IPS-20b (cell line): ENCODE results near the gene ALPK3.
"Not testable (repeated sequence)": the region's sequence is repeated elsewhere in the genome, so short reads cannot be mapped to it uniquely, and the experiment has no call there.

Experiments
- H3K27ac ChIP-seq: one replicate; pipeline ENCODE4 v1.5.1; 2013; ENCODE audit warnings: low read length
- H3K27me3 ChIP-seq: 2 replicates; pipeline ENCODE4 v1.6.1; 2013; ENCODE audit warnings: mild to moderate bottlenecking, low read length, inconsistent platforms; ENCODE audit not compliant: insufficient read depth
- H3K36me3 ChIP-seq: 2 replicates; pipeline ENCODE4 v1.6.1; 2013; ENCODE audit warnings: low read depth, mild to moderate bottlenecking, inconsistent platforms, low read length, moderate library complexity; ENCODE audit not compliant: insufficient read depth
- H3K4me1 ChIP-seq: 2 replicates; pipeline ENCODE4 v1.6.1; 2013; ENCODE audit warnings: mild to moderate bottlenecking, control low read depth, inconsistent platforms, low read length, moderate library complexity; ENCODE audit not compliant: insufficient read depth
- H3K4me3 ChIP-seq: 2 replicates; pipeline ENCODE4 v1.5.1; 2013; ENCODE audit warnings: mild to moderate bottlenecking, low read length, inconsistent platforms
- H3K9ac ChIP-seq: 2 replicates; pipeline ENCODE4 v1.6.1; 2013; ENCODE audit warnings: low read depth, mild to moderate bottlenecking, inconsistent platforms, low read length, moderate library complexity
- H3K9me3 ChIP-seq: 2 replicates; pipeline ENCODE4 v1.6.1; 2013; ENCODE audit warnings: mild to moderate bottlenecking, low read depth, low read length, inconsistent platforms; ENCODE audit not compliant: insufficient read depth

The ALPK3 gene

GRCh38 chr15:84868037-84868880 is 51.1 kb downstream of the ALPK3 start:
- Histone ChIP-seq H3K4me1 (no peaks in the 10 kb centered on the region), H3K4me3 (no peak overlapping the region), H3K9me3 (no peaks in the 10 kb centered on the region), H3K27me3 (no peaks in the 10 kb centered on the region), H3K9ac (no peak overlapping the region), H3K36me3 (peaks cover 34% of the 10 kb centered on the region), H3K27ac (no peak overlapping the region)

DNA sequence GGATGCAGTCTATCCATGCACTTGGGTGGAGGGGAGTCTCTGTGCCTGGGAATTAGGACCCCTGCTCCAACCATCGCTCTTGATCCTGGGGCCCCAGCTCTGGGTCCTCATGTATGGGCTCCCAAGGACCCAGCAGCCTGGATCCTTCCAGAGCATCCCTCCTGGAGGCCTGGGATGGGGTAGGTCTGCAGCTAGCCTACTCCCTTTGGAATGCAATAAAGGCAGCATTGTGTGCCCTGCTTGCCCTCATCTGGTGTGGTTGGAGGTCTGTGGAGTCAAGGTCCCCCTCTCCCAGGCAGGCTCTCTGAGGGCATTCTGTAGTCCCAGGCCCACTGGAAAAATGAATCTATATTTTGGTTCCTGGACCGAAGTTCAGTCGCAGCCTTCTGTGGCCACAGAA is 52.4 kb downstream of the ALPK3 start:
- no peaks in the 10 kb centered on the region for H3K4me1 ChIP-seq
- H3K9ac ChIP-seq: no peak overlapping the region
- no peak overlapping the region for H3K4me3 ChIP-seq
- no peak overlapping the region for H3K27ac ChIP-seq
- no peaks in the 10 kb centered on the region for H3K27me3 ChIP-seq
- H3K36me3 ChIP-seq: peaks cover 22% of the 10 kb centered on the region
- H3K9me3 ChIP-seq: no peaks in the 10 kb centered on the region

- Histone ChIP-seq H3K27me3 (no peaks in the 10 kb centered on the region), H3K27ac (no peak overlapping the region), H3K4me1 (no peaks in the 10 kb centered on the region), H3K36me3 (peaks cover 14% of the 10 kb centered on the region), H3K9ac (no peak overlapping the region), H3K4me3 (no peak overlapping the region), H3K9me3 (no peaks in the 10 kb centered on the region)
These were observed 54.4 kb downstream of the ALPK3 start for GRCh38 chr15:84871428-84871985.

- Histone ChIP-seq H3K9me3 (no peaks in the 10 kb centered on the region), H3K4me1 (no peaks in the 10 kb centered on the region), H3K36me3 (peaks cover 6% of the 10 kb centered on the region; the same call in 1 of the 2 replicates), H3K9ac (no peak overlapping the region), H3K4me3 (no peak overlapping the region), H3K27me3 (no peaks in the 10 kb centered on the region), H3K27ac (no peak overlapping the region)
These were observed 55.1 kb downstream of the ALPK3 start for GRCh38 chr15:84872009-84872910.

GRCh38 chr15:84873997-84874396 is 56.8 kb downstream of the ALPK3 start:
- no peaks in the 10 kb centered on the region for H3K9me3 ChIP-seq
- no peak overlapping the region for H3K4me3 ChIP-seq
- H3K9ac ChIP-seq: no peak overlapping the region
- 0 out of 2 replicates have a peak, but pooled peaks cover 2% of the 10 kb centered on the region for H3K36me3 ChIP-seq
- no peak overlapping the region for H3K27ac ChIP-seq
- no peaks in the 10 kb centered on the region for H3K27me3 ChIP-seq
- no peaks in the 10 kb centered on the region for H3K4me1 ChIP-seq

DNA sequence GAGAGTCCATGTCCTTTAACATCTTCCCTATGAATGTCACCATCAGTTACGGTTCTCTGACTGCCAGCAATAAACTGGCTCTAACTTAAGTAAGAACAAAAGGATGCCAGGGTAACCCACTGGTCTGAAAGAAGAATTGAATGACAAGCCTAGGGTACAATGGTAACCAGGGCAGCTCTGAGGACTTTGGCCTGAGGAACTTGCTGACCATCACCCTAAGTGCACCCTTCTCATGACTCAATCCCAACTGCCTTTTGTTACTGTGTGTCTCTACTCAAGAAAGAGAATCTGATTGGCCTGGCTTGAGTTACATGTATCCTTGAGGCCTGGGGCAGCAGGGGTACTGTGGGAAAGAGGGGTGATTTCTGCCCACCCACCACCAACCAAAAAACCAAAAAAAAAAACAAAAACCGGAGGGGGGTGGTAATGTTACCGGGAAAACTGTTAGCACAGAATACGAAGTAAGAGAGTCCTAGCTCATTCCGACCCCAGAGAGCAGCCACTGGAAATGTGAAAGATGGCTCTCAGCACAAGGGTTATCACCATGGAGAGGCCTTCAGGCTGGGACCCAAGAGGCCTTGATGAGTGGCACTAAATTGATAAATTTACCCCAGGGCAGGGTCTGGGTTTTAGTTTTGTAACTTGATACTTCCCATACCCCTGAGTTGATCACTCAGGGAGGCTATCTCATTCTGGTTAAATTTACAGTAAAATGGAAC is 58.0 kb downstream of the ALPK3 start:
- H3K9ac ChIP-seq: no peak overlapping the region
- no peak overlapping the region for H3K27ac ChIP-seq
- no peaks in the 10 kb centered on the region; the same call in 1 of the 2 replicates for H3K4me1 ChIP-seq
- no peaks in the 10 kb centered on the region for H3K36me3 ChIP-seq
- H3K9me3 ChIP-seq: no peaks in the 10 kb centered on the region
- H3K4me3 ChIP-seq: no peak overlapping the region
- no peaks in the 10 kb centered on the region for H3K27me3 ChIP-seq

GRCh38 chr15:84876269-84876668 is 59.1 kb downstream of the ALPK3 start:
- no peaks in the 10 kb centered on the region for H3K36me3 ChIP-seq

DNA sequence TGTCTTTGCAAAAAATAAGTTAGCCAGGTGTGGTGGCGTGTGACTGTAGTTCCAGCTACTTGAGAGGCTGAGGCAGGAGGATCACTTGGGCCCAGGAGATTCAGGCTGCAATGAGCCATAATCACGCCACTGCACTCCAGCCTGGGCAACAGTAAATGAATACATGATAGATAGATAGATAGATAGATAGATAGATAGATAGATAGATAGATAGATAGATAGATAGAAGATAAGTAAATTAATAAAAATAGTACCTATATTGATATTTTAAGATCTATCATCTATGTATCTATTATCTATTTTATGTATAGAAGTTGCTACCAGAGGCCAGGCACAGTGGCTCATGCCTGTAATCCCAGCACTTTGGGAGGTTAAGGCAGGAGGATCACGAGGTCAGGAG is 60.5 kb downstream of the ALPK3 start:
- H3K27me3 ChIP-seq, H3K36me3 ChIP-seq, H3K9me3 ChIP-seq, H3K27ac ChIP-seq, H3K4me1 ChIP-seq, H3K4me3 ChIP-seq, H3K9ac ChIP-seq: not testable (repeated sequence)

More at GRCh38 chr15:84876269-84876668, 59.1 kb downstream of the ALPK3 start:
- Histone ChIP-seq H3K4me1 (no peaks in the 10 kb centered on the region; the same call in 1 of the 2 replicates), H3K9ac (no peak overlapping the region), H3K4me3 (no peak overlapping the region), H3K27ac (no peak overlapping the region), H3K27me3 (no peaks in the 10 kb centered on the region), H3K9me3 (no peaks in the 10 kb centered on the region)

- Histone ChIP-seq H3K9ac (no peak overlapping the region), H3K4me3 (no peak overlapping the region), H3K27me3 (no peaks in the 10 kb centered on the region)
These were observed 61.3 kb downstream of the ALPK3 start for GRCh38 chr15:84878504-84878903.

GRCh38 chr15:84879088-84879780 is 62.1 kb downstream of the ALPK3 start:
- Histone ChIP-seq H3K27me3 (no peaks in the 10 kb centered on the region), H3K27ac (no peak overlapping the region), H3K4me3 (no peak overlapping the region), H3K4me1 (no peaks in the 10 kb centered on the region; the same call in 1 of the 2 replicates), H3K9ac (no peak overlapping the region), H3K9me3 (no peaks in the 10 kb centered on the region), H3K36me3 (no peaks in the 10 kb centered on the region)

More at GRCh38 chr15:84878504-84878903, 61.3 kb downstream of the ALPK3 start:
- Histone ChIP-seq H3K4me1 (no peaks in the 10 kb centered on the region; the same call in 1 of the 2 replicates), H3K36me3 (no peaks in the 10 kb centered on the region), H3K27ac (no peak overlapping the region), H3K9me3 (no peaks in the 10 kb centered on the region)
